Left cardiac atrium (tissue), 4 donors: ENCODE data around the gene THRB. TPM values are rescaled to one million over a fixed set of nuclear protein-coding genes. Genes with fewer than 3 reads are reported as not detected.

ENCODE experiments used
- ATAC-seq, 2 donors: fragments of 200-7000 bp; cut with Tn5 transposase; one replicate each; pipeline ENCODE4 v1.9.1; 2020; ENCODE audit warnings: mild to moderate bottlenecking in 2 of 2, moderate library complexity in 2 of 2
- DNase-seq: peaks from one replicate; pipeline ENCODE4 v3.0.0-alpha.2; 2020
- intact Hi-C, 2 donors: fragments of 100-400 bp; cut with DNase I; formaldehyde crosslinking; loops; one replicate each; pipeline versions ENCODE4 v1.14.1 to v1.15.1; 2022 to 2023
- total RNA-seq, 2 donors: library from RNA; stranded (reverse); fragmentation: NEBNext Ultra II Directional; extraction: Animal tissue kit (Norgen Biotek cat#: 25700); gene quantifications; one replicate each; pipeline ENCODE4 v1.2.1, GENCODE V29; 2021
- donor health status: DM: no; HTN: yes; CAD: no.
- donor health status: DM: no; HTN: yes; CAD: no; lungs with severe emphysema.
- donor health status: DM: yes; HTN: yes; CAD: no.
- donor health status: Dilated cardiomyopathy.

Gene THRB
- total RNA-seq, 2 donors from 2014 or later, result 8.3 to 15.4 TPM

- intact Hi-C loops, result no loop called here
- ATAC-seq (no peak), DNase-seq (no peak)
These were observed 101.3 kb downstream of the THRB start for GRCh38 chr3:24393316-24393715.

DNA sequence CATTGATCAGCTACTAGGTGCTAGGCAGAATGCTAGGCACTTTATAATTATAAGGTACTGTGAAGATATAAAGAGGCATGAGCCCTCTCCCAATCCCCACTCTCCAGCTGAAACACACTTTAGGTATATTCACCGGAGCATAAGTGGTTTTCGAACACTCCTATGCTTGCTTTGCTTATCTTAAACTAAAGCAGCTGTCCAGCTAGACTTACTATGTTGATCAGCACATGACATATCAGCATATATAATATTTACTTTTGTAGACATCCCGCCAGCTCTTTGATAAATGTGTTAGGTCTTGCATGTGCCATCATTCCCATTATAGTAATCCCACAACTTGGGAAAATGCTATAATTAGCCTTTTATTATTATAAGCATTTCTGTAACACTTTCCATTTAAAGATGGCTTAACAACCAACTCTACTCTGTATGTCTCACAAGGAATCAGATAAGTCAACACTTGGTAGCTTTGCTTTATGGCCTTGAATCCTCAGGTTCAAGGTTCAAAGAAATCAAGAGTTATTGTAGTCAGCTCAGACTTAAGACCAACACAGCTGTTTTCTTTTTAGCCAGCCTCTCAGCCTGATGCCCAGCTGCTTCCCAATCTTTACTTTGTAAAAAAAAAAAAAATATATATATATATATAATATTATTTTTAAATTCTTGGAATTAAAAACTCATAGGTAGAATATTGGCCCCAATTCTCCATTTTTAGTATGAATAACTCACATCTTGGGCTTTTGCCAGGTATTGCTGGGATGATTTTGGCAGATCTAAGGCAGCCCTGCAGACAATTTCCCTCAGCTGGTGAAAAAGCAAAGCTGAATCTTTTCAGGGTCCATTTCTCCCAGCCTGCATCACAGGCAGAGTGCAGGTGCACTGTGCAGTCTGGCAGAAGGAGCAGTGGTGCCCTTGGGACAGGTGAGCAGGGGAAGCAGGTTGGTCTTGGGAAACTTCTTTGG, 104.2 kb downstream of the THRB start:
- intact Hi-C loops, result no loop called here
- DNase-seq, result no peak
- no peak for ATAC-seq

DNA sequence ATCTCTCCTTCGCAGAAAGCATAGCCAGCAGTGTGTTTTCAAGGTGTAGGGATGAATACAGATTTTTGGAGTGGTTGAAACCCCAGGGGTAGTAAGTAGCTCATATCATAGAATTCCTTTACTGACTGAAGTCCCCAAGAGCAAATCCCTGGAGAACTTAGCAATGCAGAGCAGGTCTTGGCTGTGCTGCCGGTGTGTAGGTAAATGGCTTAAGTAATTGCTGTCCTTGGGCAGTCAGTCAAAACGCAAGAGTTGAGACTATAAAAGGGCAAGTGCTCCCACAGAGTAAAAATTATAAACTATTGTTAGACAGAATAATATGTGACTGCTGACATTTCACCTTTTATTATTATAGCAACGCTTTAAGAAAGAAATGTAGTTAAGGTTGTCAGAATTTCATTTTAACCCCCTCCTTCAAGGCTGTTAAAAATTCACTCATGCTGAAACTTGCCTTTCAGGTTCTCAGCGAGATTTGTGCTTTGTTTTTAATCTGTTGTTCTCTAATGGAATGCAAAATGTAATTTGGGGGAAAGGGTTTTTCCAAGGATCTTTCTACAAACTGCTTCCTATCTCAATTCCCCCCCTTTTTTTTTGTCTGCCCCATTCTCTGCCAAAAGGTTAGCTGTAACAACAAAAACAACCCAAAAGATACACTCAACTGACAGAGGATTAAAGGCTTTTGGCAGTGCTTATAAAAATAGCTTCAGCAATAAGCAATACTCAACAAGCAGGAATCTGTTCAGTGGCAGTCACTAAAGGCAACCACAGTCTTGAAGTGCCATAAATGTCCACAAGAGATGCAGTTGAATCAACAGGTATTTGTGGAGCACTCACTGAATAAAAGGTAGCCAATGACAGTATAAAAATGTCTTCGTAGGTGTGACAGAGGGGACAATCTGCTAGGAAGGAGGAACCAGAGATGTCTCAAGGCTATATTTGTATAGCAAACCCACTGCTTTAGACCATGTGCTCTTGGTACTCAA, 105.3 kb downstream of the THRB start:
- ATAC-seq (no peak), DNase-seq (no peak)
- intact Hi-C loops, result no loop called here

DNA sequence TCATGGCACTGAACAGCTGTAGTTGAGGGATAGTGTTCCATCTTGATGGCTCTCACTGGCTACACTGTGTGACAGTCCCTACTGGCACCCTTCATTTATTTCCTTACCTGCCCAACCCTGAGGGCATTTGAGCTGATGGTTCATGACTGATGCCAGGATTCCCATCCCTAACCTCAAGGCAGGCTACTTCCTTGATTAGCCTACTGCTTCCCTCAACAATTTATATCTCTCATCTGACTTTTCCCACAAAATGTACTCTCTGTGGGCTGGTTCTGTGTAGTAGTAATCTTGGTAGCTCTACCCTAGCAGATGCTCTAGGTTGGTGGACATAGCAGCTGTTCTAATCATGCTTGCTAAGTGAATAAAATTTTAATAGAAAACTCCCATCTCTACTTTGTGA, 106.0 kb downstream of the THRB start:
- ATAC-seq (no peak), DNase-seq (no peak)
- intact Hi-C loops, result no loop called here

DNA sequence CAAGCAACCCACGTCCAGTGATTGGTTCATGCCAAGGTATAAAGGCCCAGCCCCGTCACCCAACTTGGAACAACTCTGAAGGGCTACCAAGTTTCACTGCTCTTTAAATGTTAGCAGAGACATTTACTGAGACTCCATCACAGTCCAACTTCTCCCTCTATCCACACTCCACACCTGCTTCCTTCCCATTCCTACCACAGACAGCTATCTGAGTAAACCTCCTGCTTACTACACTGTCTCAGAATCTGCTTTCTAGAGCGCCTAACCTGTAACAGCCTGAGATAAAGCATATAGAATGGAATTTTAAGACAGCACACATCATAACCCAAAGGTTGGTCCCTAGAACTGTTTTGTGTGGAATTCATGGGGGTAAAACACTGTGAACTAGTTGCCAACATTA, 106.5 kb downstream of the THRB start:
- DNase-seq (no peak), ATAC-seq (no peak)
- intact Hi-C loops, result no loop called here

GRCh38 chr3:24387493-24387892, 107.2 kb downstream of the THRB start:
- ATAC-seq (peak in 1 of 2 donors; percentile 30), DNase-seq (no peak)
- intact Hi-C loops, result no loop called here

DNA sequence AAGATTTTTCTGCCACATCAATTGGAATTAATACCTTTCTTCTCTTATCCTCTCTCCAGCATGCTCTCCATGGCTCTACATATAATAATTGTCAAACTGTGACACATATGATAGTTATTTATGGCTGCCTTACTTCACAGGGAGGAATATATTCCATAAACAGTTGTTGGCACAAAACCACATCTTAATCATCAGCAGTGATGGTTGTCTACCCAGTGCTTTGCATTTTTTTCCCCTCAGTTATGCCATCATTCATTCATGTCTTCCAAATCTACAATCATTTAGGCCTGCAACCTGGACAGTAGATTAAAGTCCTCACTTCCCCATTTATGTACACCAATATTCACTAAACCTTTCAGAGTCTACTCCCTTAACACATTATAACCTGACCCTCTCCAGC, 107.7 kb downstream of the THRB start:
- intact Hi-C loops, result no loop called here
- DNase-seq (no peak), ATAC-seq (peak in 1 of 2 donors; percentile 48)

- DNase-seq (no peak), ATAC-seq (peak in 1 of 2 donors; percentile 71)
- intact Hi-C loops, result no loop called here
These were observed 108.2 kb downstream of the THRB start for GRCh38 chr3:24386458-24386857.

GRCh38 chr3:24385012-24385615, 109.5 kb downstream of the THRB start:
- DNase-seq, result no peak
- ATAC-seq, result no peak
- intact Hi-C loops, result no loop called here

DNA sequence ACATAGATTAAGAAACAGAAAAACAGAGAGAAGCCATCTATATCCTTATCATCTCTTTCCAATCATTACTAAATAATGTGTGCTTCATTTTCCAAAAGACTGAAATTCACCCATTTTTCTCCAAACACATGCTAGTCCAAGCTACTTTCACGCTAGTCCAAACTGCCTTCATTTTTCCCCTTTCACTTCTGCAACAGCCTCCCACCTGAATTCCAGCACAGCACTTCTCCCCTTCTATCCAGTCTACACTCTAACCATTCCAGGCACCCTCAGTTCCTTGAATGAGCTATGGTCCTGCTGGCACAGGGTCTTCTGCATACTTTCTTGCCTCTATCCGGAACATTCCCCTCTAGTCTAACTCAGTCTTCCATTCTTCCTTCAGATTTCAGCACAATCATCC, 112.0 kb downstream of the THRB start:
- intact Hi-C loops, result no loop called here
- no peak for DNase-seq
- no peak for ATAC-seq

DNA sequence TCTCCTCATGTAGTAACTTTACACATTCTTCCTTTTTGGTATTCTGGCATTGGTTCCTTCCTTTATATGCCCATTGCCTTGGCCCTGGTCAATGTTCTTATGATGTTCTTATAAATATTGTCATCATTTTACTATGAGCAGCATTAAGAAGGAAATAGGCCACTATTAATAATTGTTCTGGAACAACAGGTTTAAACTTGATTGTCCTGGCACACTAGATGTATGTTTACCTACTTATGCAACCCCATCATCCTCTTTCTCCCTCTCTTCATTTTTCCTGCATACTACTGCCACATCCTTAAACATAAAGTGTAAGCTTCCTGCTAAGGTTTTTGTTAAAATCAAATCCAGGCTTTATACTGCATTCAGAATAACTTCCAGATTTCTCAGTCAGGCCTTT, 114.7 kb downstream of the THRB start:
- intact Hi-C loops, result no loop called here
- no peak for ATAC-seq
- no peak for DNase-seq

- no peak for ATAC-seq
- intact Hi-C loops, result no loop called here
- no peak for DNase-seq
These were observed 116.3 kb downstream of the THRB start for GRCh38 chr3:24378313-24378712.

DNA sequence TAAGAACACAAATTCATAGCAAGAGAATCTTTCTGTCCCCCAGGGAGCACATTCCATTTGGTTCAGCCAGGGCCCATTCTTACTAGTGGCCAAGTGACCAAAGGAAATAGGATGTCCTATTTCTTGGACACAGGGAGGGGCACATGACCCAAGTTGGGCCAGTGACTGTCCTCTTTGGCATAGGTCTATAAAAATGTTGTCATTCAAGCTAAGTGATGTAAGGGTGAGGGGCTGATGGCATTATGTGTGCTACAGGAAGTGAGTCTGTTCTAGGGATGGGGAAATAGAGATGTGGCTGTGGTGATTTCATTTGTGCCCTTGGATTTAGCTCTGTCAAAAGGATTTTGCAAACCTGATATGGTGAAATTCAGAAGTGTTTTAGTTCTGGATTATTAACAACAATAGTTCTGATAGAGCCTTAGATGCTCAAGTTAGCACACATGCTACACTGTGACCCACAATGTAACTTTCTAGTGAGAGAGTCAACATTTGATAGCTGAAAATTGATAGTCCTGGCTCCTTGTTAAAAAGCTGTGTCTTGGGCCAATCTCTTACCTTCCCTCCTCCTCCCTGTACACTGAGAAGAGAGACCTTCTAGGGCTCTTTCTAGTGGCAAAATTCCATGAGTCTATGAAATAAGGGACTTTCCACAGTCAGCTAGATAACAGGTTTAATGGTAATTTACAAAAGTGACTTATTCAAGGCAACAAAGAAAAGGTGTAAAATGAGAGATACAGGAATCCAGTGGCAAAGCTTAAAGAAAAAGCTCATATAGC, 117.2 kb downstream of the THRB start:
- ATAC-seq (no peak), DNase-seq (no peak)
- intact Hi-C loops, result no loop called here

DNA sequence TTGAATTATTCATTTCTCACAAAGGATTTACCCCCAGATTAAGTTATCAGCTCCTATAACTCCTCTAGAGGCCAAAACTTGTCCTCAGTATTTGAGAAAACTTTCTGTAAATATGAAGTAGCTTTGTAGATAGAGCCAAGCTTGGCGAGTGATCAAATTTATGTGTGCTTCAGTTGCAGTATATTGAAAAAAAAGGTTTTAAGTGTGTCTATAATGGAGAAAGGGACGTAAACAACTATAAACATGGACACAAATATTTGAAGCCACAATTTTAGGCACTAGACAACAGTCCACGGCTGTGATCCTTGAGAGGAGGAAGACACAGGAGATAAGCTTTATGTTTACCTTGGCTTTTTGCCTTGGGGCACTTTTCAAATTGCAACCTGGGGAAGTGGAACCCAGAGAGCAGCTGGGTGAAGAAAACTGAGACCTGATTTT, 118.7 kb downstream of the THRB start:
- DNase-seq, result no peak
- intact Hi-C loops, result no loop called here
- ATAC-seq, result no peak

DNA sequence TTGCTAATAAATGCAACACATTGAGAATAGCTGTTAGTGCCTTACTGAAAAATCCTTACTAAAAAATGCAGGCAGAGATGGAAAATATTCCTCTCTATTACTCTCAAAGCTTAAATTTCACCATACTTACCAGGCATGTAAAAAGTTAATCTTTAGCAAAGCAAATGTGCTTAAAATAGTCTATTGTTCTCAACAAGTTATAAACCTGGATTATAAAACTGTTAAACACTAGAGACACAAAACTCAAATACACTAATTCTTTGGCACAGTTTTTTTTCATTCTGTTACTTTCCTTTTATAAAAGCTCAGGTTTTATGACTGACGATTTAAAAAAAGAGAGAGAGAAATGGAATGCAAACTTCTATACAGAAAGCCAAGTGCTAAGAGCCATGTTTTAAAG, 119.8 kb downstream of the THRB start:
- ATAC-seq (no peak), DNase-seq (no peak)
- intact Hi-C loops, result no loop called here

GRCh38 chr3:24373198-24373959, 121.3 kb downstream of the THRB start:
- peak; percentile 56 for DNase-seq
- intact Hi-C loops, result no loop called here
- ATAC-seq, result peak; percentile 59 to 81

- DNase-seq (no peak), ATAC-seq (no peak)
- intact Hi-C loops, result no loop called here
These were observed 122.0 kb downstream of the THRB start for GRCh38 chr3:24372559-24373197.
